ENCODE data around the gene TMEM134. TPM values are rescaled to one million over a fixed set of nuclear protein-coding genes. Genes with fewer than 3 reads are reported as not detected.

TMEM134 gene
- polyA plus RNA-seq, 2 donors, result 154 to 160 TPM

- Histone ChIP-seq H3K4me1 (ENCODE audit: control insufficient read depth in 2 of 2, insufficient read depth in 2 of 2, low read length in 1 of 2) (peaks cover 10% of the 10 kb centered on the region in 2 donors), H3K27ac (ENCODE audit: low read depth in 2 of 2, low read length in 1 of 2) (no peak overlapping the region), H3K9me3 (ENCODE audit: control insufficient read depth in 2 of 2, insufficient read depth in 1 of 2, low read depth in 1 of 2, low read length in 1 of 2) (peaks cover 0 to 2% of the 10 kb centered on the region in 2 donors), H3K4me3 (ENCODE audit: low read depth in 1 of 2, low read length in 2 of 2) (no peak overlapping the region), H3K27me3 (ENCODE audit: control insufficient read depth in 1 of 2, insufficient read depth in 2 of 2, low read length in 2 of 2) (no peaks in the 10 kb centered on the region), H3K36me3 (ENCODE audit: control insufficient read depth in 2 of 2, insufficient read depth in 2 of 2, low read length in 1 of 2) (peaks cover 7 to 43% of the 10 kb centered on the region in 2 donors)
- WGBS, 2 donors, result 91 to 93% methylated on average over 9 of the region's 9 CpGs
These were observed 32.0 kb upstream of the TMEM134 start for GRCh38 chr11:67500831-67501715.

GRCh38 chr11:67500484-67500821 lies 31.4 kb upstream of the TMEM134 start:
- peaks cover 7 to 48% of the 10 kb centered on the region in 2 donors for H3K36me3 ChIP-seq (ENCODE audit: control insufficient read depth in 2 of 2, insufficient read depth in 2 of 2, low read length in 1 of 2)
- H3K27ac ChIP-seq (ENCODE audit: low read depth in 2 of 2, low read length in 1 of 2), result no peak overlapping the region
- 94 to 100% methylated on average over 1 of the region's 1 CpG for WGBS, 2 donors
- H3K4me3 ChIP-seq (ENCODE audit: low read depth in 1 of 2, low read length in 2 of 2), result no peak overlapping the region
- H3K9me3 ChIP-seq (ENCODE audit: control insufficient read depth in 2 of 2, insufficient read depth in 1 of 2, low read depth in 1 of 2, low read length in 1 of 2), result peaks cover 0 to 2% of the 10 kb centered on the region in 2 donors
- H3K27me3 ChIP-seq (ENCODE audit: control insufficient read depth in 1 of 2, insufficient read depth in 2 of 2, low read length in 2 of 2), result no peaks in the 10 kb centered on the region
- peaks cover 7 to 10% of the 10 kb centered on the region in 2 donors for H3K4me1 ChIP-seq (ENCODE audit: control insufficient read depth in 2 of 2, insufficient read depth in 2 of 2, low read length in 1 of 2)

- WGBS, 2 donors, result 93 to 95% methylated on average over 23 to 26 of the region's 26 CpGs
- Histone ChIP-seq H3K9me3 (ENCODE audit: control insufficient read depth in 2 of 2, insufficient read depth in 1 of 2, low read depth in 1 of 2, low read length in 1 of 2) (peaks cover 0 to 2% of the 10 kb centered on the region in 2 donors), H3K4me3 (ENCODE audit: low read depth in 1 of 2, low read length in 2 of 2) (no peak overlapping the region), H3K27ac (ENCODE audit: low read depth in 2 of 2, low read length in 1 of 2) (no peak overlapping the region), H3K27me3 (ENCODE audit: control insufficient read depth in 1 of 2, insufficient read depth in 2 of 2, low read length in 2 of 2) (no peaks in the 10 kb centered on the region), H3K4me1 (ENCODE audit: control insufficient read depth in 2 of 2, insufficient read depth in 2 of 2, low read length in 1 of 2) (peaks cover 6 to 10% of the 10 kb centered on the region in 2 donors), H3K36me3 (ENCODE audit: control insufficient read depth in 2 of 2, insufficient read depth in 2 of 2, low read length in 1 of 2) (peaks cover 7 to 51% of the 10 kb centered on the region in 2 donors)
These were observed 30.9 kb upstream of the TMEM134 start for GRCh38 chr11:67499808-67500483.

GRCh38 chr11:67498544-67498972 lies 29.5 kb upstream of the TMEM134 start:
- H3K4me1 ChIP-seq (ENCODE audit: control insufficient read depth in 2 of 2, insufficient read depth in 2 of 2, low read length in 1 of 2), result peaks cover 2% of the 10 kb centered on the region in 2 donors
- WGBS, 2 donors, result 82 to 93% methylated on average over 21 of the region's 21 CpGs
- no peak overlapping the region for H3K27ac ChIP-seq (ENCODE audit: low read depth in 2 of 2, low read length in 1 of 2)
- no peaks in the 10 kb centered on the region for H3K27me3 ChIP-seq (ENCODE audit: control insufficient read depth in 1 of 2, insufficient read depth in 2 of 2, low read length in 2 of 2)
- no peaks in the 10 kb centered on the region for H3K9me3 ChIP-seq (ENCODE audit: control insufficient read depth in 2 of 2, insufficient read depth in 1 of 2, low read depth in 1 of 2, low read length in 1 of 2)
- no peak overlapping the region for H3K4me3 ChIP-seq (ENCODE audit: low read depth in 1 of 2, low read length in 2 of 2)
- H3K36me3 ChIP-seq (ENCODE audit: control insufficient read depth in 2 of 2, insufficient read depth in 2 of 2, low read length in 1 of 2), result peaks cover 7 to 61% of the 10 kb centered on the region in 2 donors

GRCh38 chr11:67497656-67498291 lies 28.7 kb upstream of the TMEM134 start:
- peaks cover 7 to 65% of the 10 kb centered on the region in 2 donors for H3K36me3 ChIP-seq (ENCODE audit: control insufficient read depth in 2 of 2, insufficient read depth in 2 of 2, low read length in 1 of 2)

GRCh38 chr11:67496113-67496512 lies 27.1 kb upstream of the TMEM134 start:
- H3K4me1 ChIP-seq (ENCODE audit: control insufficient read depth in 2 of 2, insufficient read depth in 2 of 2, low read length in 1 of 2), result no peaks in the 10 kb centered on the region
- no peak overlapping the region for H3K27ac ChIP-seq (ENCODE audit: low read depth in 2 of 2, low read length in 1 of 2)
- H3K36me3 ChIP-seq (ENCODE audit: control insufficient read depth in 2 of 2, insufficient read depth in 2 of 2, low read length in 1 of 2), result peaks cover 7 to 71% of the 10 kb centered on the region in 2 donors
- no peaks in the 10 kb centered on the region for H3K9me3 ChIP-seq (ENCODE audit: control insufficient read depth in 2 of 2, insufficient read depth in 1 of 2, low read depth in 1 of 2, low read length in 1 of 2)
- no peak overlapping the region for H3K4me3 ChIP-seq (ENCODE audit: low read depth in 1 of 2, low read length in 2 of 2)
- WGBS, 2 donors, result 91 to 95% methylated on average over 12 of the region's 12 CpGs
- H3K27me3 ChIP-seq (ENCODE audit: control insufficient read depth in 1 of 2, insufficient read depth in 2 of 2, low read length in 2 of 2), result no peaks in the 10 kb centered on the region

More at GRCh38 chr11:67497656-67498291, 28.7 kb upstream of the TMEM134 start:
- WGBS, 2 donors, result 95% methylated on average over 21 of the region's 21 CpGs
- H3K27me3 ChIP-seq (ENCODE audit: control insufficient read depth in 1 of 2, insufficient read depth in 2 of 2, low read length in 2 of 2), result no peaks in the 10 kb centered on the region
- no peaks in the 10 kb centered on the region for H3K9me3 ChIP-seq (ENCODE audit: control insufficient read depth in 2 of 2, insufficient read depth in 1 of 2, low read depth in 1 of 2, low read length in 1 of 2)
- H3K4me1 ChIP-seq (ENCODE audit: control insufficient read depth in 2 of 2, insufficient read depth in 2 of 2, low read length in 1 of 2), result no peaks in the 10 kb centered on the region
- no peak overlapping the region for H3K27ac ChIP-seq (ENCODE audit: low read depth in 2 of 2, low read length in 1 of 2)
- no peak overlapping the region for H3K4me3 ChIP-seq (ENCODE audit: low read depth in 1 of 2, low read length in 2 of 2)

- WGBS, 2 donors, result 87 to 92% methylated on average over 16 of the region's 16 CpGs
- Histone ChIP-seq H3K9me3 (ENCODE audit: control insufficient read depth in 2 of 2, insufficient read depth in 1 of 2, low read depth in 1 of 2, low read length in 1 of 2) (no peaks in the 10 kb centered on the region), H3K36me3 (ENCODE audit: control insufficient read depth in 2 of 2, insufficient read depth in 2 of 2, low read length in 1 of 2) (peaks cover 7 to 76% of the 10 kb centered on the region in 2 donors)
These were observed 26.4 kb upstream of the TMEM134 start for GRCh38 chr11:67495234-67496005.

GRCh38 chr11:67494371-67495233 lies 25.6 kb upstream of the TMEM134 start:
- no peaks in the 10 kb centered on the region for H3K4me1 ChIP-seq (ENCODE audit: control insufficient read depth in 2 of 2, insufficient read depth in 2 of 2, low read length in 1 of 2)
- no peaks in the 10 kb centered on the region for H3K9me3 ChIP-seq (ENCODE audit: control insufficient read depth in 2 of 2, insufficient read depth in 1 of 2, low read depth in 1 of 2, low read length in 1 of 2)
- no peak overlapping the region for H3K27ac ChIP-seq (ENCODE audit: low read depth in 2 of 2, low read length in 1 of 2)
- H3K36me3 ChIP-seq (ENCODE audit: control insufficient read depth in 2 of 2, insufficient read depth in 2 of 2, low read length in 1 of 2), result peaks cover 7 to 76% of the 10 kb centered on the region in 2 donors
- H3K27me3 ChIP-seq (ENCODE audit: control insufficient read depth in 1 of 2, insufficient read depth in 2 of 2, low read length in 2 of 2), result no peaks in the 10 kb centered on the region
- no peak overlapping the region for H3K4me3 ChIP-seq (ENCODE audit: low read depth in 1 of 2, low read length in 2 of 2)
- 92 to 96% methylated on average over 50 to 59 of the region's 59 CpGs for WGBS, 2 donors

More at GRCh38 chr11:67495234-67496005, 26.4 kb upstream of the TMEM134 start:
- no peaks in the 10 kb centered on the region for H3K27me3 ChIP-seq (ENCODE audit: control insufficient read depth in 1 of 2, insufficient read depth in 2 of 2, low read length in 2 of 2)
- H3K4me3 ChIP-seq (ENCODE audit: low read depth in 1 of 2, low read length in 2 of 2), result no peak overlapping the region
- H3K27ac ChIP-seq (ENCODE audit: low read depth in 2 of 2, low read length in 1 of 2), result no peak overlapping the region
- no peaks in the 10 kb centered on the region for H3K4me1 ChIP-seq (ENCODE audit: control insufficient read depth in 2 of 2, insufficient read depth in 2 of 2, low read length in 1 of 2)

Data from esophagus (tissue), 2 donors.